HG03095 (cell line): ENCODE data around the gene MAP4.

Source experiments
- ATAC-seq: cut with Tn5 transposase; IDR thresholded peaks from one replicate; pipeline ENCODE4 v1.9.1; 2021; ENCODE audit warnings: moderate library complexity; ENCODE audit not compliant: unreplicated experiment

Gene MAP4

GRCh38 chr3:47964740-47965139, 51.5 kb downstream of the MAP4 start:
- ATAC-seq, result no peak

- ATAC-seq, result no peak
These were observed 54.2 kb downstream of the MAP4 start for GRCh38 chr3:47961815-47962606.

- no peak for ATAC-seq
These were observed 55.2 kb downstream of the MAP4 start for GRCh38 chr3:47961036-47961435.

GRCh38 chr3:47956521-47956920, 59.7 kb downstream of the MAP4 start:
- ATAC-seq, result no peak

GRCh38 chr3:47954567-47954966, 61.6 kb downstream of the MAP4 start:
- ATAC-seq, result no peak

- ATAC-seq, result no peak
These were observed 65.6 kb downstream of the MAP4 start for GRCh38 chr3:47950453-47951169.

GRCh38 chr3:47949979-47950378, 66.2 kb downstream of the MAP4 start:
- no peak for ATAC-seq

- no peak for ATAC-seq
These were observed 76.0 kb downstream of the MAP4 start for GRCh38 chr3:47940232-47940631.

- ATAC-seq, result no peak
These were observed 83.8 kb downstream of the MAP4 start for GRCh38 chr3:47932421-47932820.

- no peak for ATAC-seq
These were observed 85.2 kb downstream of the MAP4 start for GRCh38 chr3:47930979-47931378.

GRCh38 chr3:47916696-47917095, 99.5 kb downstream of the MAP4 start:
- ATAC-seq, result no peak

- no peak for ATAC-seq
These were observed 100.0 kb downstream of the MAP4 start for GRCh38 chr3:47916201-47916600.

GRCh38 chr3:47912006-47912504, 104.2 kb downstream of the MAP4 start:
- ATAC-seq, result no peak

- no peak for ATAC-seq
These were observed 105.3 kb downstream of the MAP4 start for GRCh38 chr3:47910777-47911440.

GRCh38 chr3:47910233-47910632, 106.0 kb downstream of the MAP4 start:
- no peak for ATAC-seq

- ATAC-seq, result no peak
These were observed 106.6 kb downstream of the MAP4 start for GRCh38 chr3:47909607-47910006.

GRCh38 chr3:47908744-47909143, 107.5 kb downstream of the MAP4 start:
- ATAC-seq, result no peak

GRCh38 chr3:47907784-47908183, 108.4 kb downstream of the MAP4 start:
- ATAC-seq, result no peak

GRCh38 chr3:47902746-47903145, 113.5 kb downstream of the MAP4 start:
- ATAC-seq, result no peak

GRCh38 chr3:47901280-47901833, 114.9 kb downstream of the MAP4 start:
- no peak for ATAC-seq

GRCh38 chr3:47899495-47900108, 116.6 kb downstream of the MAP4 start:
- no peak for ATAC-seq
